Testis (tissue), 3 donors: ENCODE measurements around the gene NEO1. TPM values are rescaled to one million over a fixed set of nuclear protein-coding genes. Genes with fewer than 3 reads are reported as not detected.

Source experiments
- DNase-seq: peaks from one replicate; pipeline ENCODE4 v3.0.0-alpha.2; 2019
- H3K27ac ChIP-seq, 2 donors: fragments of 200-600 bp; sonication (generic); one replicate each; pipeline ENCODE4 v1.5.1; 2019
- H3K27me3 ChIP-seq: fragments of 200-600 bp; sonication (generic); one replicate; pipeline ENCODE4 v1.5.1; 2019
- H3K36me3 ChIP-seq: fragments of 200-600 bp; sonication (generic); one replicate; pipeline ENCODE4 v1.5.1; 2017; ENCODE audit warnings: low read depth; ENCODE audit errors: missing control alignments
- H3K4me1 ChIP-seq: fragments of 200-600 bp; sonication (generic); one replicate; pipeline ENCODE4 v1.5.1; 2019
- H3K4me3 ChIP-seq, 2 donors: fragments of 200-600 bp; sonication (generic); one replicate each; pipeline ENCODE4 v1.5.1; 2017 to 2019
- H3K9me3 ChIP-seq: fragments of 200-600 bp; sonication (generic); one replicate; pipeline ENCODE4 v1.5.1; 2017
- POLR2A ChIP-seq: fragments of 450-650 bp; IDR thresholded peaks from one replicate; pipeline ENCODE4 v1.6.1; 2017; ENCODE audit warnings: antibody characterized with exemption, mild to moderate bottlenecking, moderate library complexity
- WGBS, 2 donors: methylation state at CpG; one replicate each; pipeline ENCODE4 v1.1.5; 2018; 5-methylcytosine and 5-hydroxymethylcytosine counted together
- intact Hi-C: fragments of 100-400 bp; cut with DNase I; formaldehyde crosslinking; loops from one replicate; pipeline ENCODE4 v1.15.1; 2023; ENCODE audit warnings: low total_unique reads
- polyA plus RNA-seq: library from polyadenylated mRNA; stranded (reverse); fragments of 350-450 nt; fragmentation: Illumina TruSeq; extraction: RNeasy Lipid Tissue Mini Kit (QIAGEN cat#74804); gene quantifications from one replicate; pipeline ENCODE4 v1.2.3, GENCODE V29; 2014; ENCODE audit warnings: low read depth, low replicate concordance; ENCODE audit not compliant: insufficient read depth
- total RNA-seq, 2 donors: library from RNA; depleted of rRNA; stranded (reverse); fragments of >200 nt; gene quantifications; one replicate each; pipeline ENCODE4 v1.2.3, GENCODE V29; 2016
- TF ChIP-seq, protein P1 (sequence below), 3 experiments: fragments of 450-650 bp in 2 of 3; fragments of 200-600 bp in 1 of 3; sonication (generic) in 1 of 3; IDR thresholded peaks; one replicate each; pipeline ENCODE4 v1.5.1; 2016 to 2019; ENCODE audit warnings: antibody characterized with exemption in 3 of 3, mild to moderate bottlenecking in 2 of 3, moderate library complexity in 1 of 3

Gene NEO1
- total and polyA plus RNA-seq, 3 donors from 2014 or later: 42.2 to 57.4 (median 50.2) TPM

DNA sequence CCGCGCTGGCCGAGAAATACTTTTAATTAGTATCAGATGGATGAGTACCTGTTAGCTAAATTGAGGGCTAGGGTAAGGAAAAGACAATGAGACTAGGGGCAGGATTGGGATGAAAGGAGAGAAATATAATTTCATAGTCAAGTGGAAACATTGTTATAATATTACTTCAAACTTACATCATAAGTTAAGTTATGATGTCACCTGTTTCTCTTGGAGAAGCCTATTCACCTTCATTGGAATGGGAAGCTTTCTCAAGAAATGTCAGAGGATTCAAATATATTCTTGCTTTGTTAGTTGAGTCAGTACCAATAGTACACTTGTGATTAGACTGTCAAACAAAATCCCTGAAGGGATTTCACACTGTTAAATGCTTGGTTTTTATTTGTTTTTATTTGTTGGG, 116.2 kb downstream of the NEO1 start:
- Histone ChIP-seq H3K27me3 (no peaks in the 10 kb centered on the region), H3K4me1 (no peaks in the 10 kb centered on the region), H3K4me3 (no peak overlapping the region), H3K9me3 (no peaks in the 10 kb centered on the region), H3K27ac (no peak overlapping the region), H3K36me3 (no peaks in the 10 kb centered on the region)
- no peak for TF ChIP-seq POLR2A
- TF ChIP-seq, protein P1, sequence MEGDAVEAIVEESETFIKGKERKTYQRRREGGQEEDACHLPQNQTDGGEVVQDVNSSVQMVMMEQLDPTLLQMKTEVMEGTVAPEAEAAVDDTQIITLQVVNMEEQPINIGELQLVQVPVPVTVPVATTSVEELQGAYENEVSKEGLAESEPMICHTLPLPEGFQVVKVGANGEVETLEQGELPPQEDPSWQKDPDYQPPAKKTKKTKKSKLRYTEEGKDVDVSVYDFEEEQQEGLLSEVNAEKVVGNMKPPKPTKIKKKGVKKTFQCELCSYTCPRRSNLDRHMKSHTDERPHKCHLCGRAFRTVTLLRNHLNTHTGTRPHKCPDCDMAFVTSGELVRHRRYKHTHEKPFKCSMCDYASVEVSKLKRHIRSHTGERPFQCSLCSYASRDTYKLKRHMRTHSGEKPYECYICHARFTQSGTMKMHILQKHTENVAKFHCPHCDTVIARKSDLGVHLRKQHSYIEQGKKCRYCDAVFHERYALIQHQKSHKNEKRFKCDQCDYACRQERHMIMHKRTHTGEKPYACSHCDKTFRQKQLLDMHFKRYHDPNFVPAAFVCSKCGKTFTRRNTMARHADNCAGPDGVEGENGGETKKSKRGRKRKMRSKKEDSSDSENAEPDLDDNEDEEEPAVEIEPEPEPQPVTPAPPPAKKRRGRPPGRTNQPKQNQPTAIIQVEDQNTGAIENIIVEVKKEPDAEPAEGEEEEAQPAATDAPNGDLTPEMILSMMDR (IDR thresholded peaks at IDR 0.05): no peak
- no peak for DNase-seq
- intact Hi-C loops: no loop called here
- WGBS, 2 donors: 97% methylated on average over 3 of the region's 3 CpGs

DNA sequence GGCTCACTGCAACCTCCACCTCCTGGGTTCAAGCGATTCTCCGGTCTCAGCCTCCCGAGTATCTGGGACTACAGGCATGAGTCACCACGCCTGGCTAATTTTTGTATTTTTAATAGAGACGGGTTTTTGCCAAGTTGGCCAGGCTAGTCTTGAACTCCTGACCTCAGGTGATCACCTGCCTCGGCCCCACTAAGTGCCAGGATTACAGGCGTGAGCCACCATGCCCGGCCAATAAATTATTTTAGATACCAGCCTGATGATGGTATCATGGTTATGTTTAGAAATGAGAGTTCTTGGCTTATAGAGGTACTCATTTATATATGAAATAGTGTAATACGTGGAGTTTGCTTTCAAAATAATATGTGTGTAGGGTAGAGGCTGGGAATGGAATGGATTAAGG, 119.4 kb downstream of the NEO1 start:
- 93 to 96% methylated on average over 9 of the region's 9 CpGs for WGBS, 2 donors
- intact Hi-C loops: no loop called here
- Histone ChIP-seq H3K27ac (no peak overlapping the region), H3K4me3 (no peak overlapping the region), H3K27me3 (no peaks in the 10 kb centered on the region), H3K9me3 (no peaks in the 10 kb centered on the region), H3K4me1 (no peaks in the 10 kb centered on the region), H3K36me3 (no peaks in the 10 kb centered on the region)
- no peak for DNase-seq
- no peak for TF ChIP-seq POLR2A
- TF ChIP-seq, protein P1 (IDR thresholded peaks at IDR 0.05): no peak

DNA sequence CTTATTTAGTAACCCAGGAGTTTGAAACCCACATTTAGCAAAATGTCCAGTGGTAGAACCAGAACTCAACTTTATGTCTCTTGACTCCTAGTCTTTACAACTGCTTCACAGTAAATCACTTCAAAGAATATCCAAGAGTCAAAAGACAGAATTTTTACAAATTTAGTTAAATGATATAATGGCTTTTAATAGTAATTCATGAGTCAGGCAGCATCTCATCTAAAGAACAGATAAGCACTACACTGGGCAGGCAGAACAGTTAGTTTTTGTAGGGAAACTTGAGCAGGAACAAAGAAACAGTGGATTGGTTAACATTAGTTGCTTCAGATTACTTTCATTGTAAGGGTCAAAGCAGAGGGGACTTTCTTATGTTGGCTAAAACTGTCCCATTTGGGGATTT, 120.2 kb downstream of the NEO1 start:
- intact Hi-C loops: no loop called here
- Histone ChIP-seq H3K4me3 (no peak overlapping the region), H3K27ac (no peak overlapping the region), H3K9me3 (no peaks in the 10 kb centered on the region), H3K4me1 (no peaks in the 10 kb centered on the region), H3K27me3 (no peaks in the 10 kb centered on the region), H3K36me3 (no peaks in the 10 kb centered on the region)
- no peak for TF ChIP-seq POLR2A
- no peak for DNase-seq

DNA sequence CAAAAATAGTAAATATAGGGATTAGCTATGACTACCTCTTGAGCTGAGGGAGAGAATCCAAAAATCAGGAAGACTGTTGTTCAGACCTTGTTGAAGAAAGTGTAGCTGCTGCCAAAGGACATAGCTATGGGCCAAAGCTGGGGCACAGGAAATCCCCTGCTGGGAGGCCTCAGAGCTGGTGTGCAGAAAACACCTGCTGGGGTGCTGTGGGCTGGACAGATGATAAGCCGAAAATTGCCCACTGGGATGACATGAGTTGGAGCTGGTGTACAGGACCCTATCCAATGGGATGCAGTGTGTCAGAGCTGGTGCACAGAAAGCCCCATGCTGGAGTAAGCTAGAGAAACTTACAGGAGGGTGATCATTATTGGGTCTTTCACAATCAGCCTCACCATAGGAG, 121.9 kb downstream of the NEO1 start:
- Histone ChIP-seq H3K4me1 (no peaks in the 10 kb centered on the region), H3K27me3 (no peaks in the 10 kb centered on the region), H3K27ac (no peak overlapping the region), H3K4me3 (no peak overlapping the region), H3K9me3 (no peaks in the 10 kb centered on the region), H3K36me3 (no peaks in the 10 kb centered on the region)
- no peak for DNase-seq
- WGBS, 2 donors: 95 to 100% methylated on average over 1 of the region's 1 CpG
- intact Hi-C loops: no loop called here
- TF ChIP-seq, protein P1 (IDR thresholded peaks at IDR 0.05): no peak
- TF ChIP-seq POLR2A: no peak

DNA sequence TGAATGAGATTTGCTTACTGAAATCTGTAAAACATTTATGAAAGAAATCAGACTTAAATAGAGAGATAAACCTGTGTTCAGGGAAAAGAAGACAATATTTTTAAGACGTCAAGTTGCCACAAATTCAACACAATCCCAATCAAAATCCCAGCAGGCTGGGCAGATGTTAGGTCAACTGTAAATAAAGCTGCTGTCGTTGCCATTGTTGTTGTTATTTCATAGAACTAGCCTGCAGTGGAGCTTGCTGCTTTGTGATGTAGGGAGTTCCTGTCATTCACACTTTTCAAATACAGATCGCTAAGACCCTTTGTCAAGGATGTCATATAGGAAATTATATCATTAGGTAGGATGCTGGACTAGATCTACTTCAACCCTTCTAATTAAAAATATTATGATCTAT, 123.1 kb downstream of the NEO1 start:
- H3K4me3 ChIP-seq: no peak overlapping the region
- H3K36me3 ChIP-seq: no peaks in the 10 kb centered on the region
- intact Hi-C loops: no loop called here
- 74 to 75% methylated on average over 3 of the region's 3 CpGs for WGBS, 2 donors
- DNase-seq: no peak
- no peaks in the 10 kb centered on the region for H3K27me3 ChIP-seq
- no peaks in the 10 kb centered on the region for H3K9me3 ChIP-seq
- H3K4me1 ChIP-seq: no peaks in the 10 kb centered on the region
- TF ChIP-seq, protein P1 (IDR thresholded peaks at IDR 0.05): no peak
- no peak for TF ChIP-seq POLR2A
- H3K27ac ChIP-seq: no peak overlapping the region
